IPS DF 4.7 (cell line): ENCODE results near the gene PCED1B.
"Not testable (repeated sequence)": the region's sequence is repeated elsewhere in the genome, so short reads cannot be mapped to it uniquely, and the experiment has no call there.

Experiments
- DNase-seq: peaks from one replicate; pipeline ENCODE4 v3.0.0-alpha.2; 2013; ENCODE audit warnings: low spot score; ENCODE audit errors: extremely low read depth

Gene PCED1B, protein sequence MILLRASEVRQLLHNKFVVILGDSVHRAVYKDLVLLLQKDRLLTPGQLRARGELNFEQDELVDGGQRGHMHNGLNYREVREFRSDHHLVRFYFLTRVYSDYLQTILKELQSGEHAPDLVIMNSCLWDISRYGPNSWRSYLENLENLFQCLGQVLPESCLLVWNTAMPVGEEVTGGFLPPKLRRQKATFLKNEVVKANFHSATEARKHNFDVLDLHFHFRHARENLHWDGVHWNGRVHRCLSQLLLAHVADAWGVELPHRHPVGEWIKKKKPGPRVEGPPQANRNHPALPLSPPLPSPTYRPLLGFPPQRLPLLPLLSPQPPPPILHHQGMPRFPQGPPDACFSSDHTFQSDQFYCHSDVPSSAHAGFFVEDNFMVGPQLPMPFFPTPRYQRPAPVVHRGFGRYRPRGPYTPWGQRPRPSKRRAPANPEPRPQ

DNA sequence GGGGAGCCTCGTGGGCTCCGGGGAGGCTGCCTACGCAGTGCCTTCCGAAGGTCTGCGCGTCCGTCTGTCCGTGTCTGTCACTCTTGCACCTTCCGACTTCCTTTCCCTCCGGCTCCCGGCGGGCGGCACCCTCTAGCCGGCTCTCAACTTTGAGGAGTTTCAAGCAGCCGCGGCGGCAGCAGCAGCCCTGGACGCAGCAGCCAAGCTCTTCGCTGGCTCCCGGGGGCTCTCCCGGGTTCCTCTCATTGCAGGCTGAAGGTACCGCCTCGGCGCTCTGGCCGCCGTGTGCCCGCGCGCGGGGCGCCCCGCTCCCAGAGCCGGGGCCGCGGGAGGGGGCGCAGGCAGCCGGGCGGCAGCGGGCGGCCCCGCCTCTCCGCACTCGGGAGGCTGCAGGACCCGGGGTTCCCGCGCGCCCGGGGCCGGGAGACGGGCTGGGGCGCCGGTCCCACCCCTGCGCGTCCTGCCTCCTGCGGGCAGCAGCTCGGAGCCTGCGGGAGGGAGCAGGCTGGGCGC is at the start of gene PCED1B, which contains the start of gene AMIGO2:
Gene PCED1B (plus strand): TSS at position 154 of the 513 bp plus-strand sequence. CDS start 155,443 bp downstream, outside the sequence.
Gene AMIGO2 (minus strand): TSS at position 492 of the 513 bp plus-strand sequence. CDS start 957 bp downstream, outside the sequence.
- no peak for DNase-seq

DNA sequence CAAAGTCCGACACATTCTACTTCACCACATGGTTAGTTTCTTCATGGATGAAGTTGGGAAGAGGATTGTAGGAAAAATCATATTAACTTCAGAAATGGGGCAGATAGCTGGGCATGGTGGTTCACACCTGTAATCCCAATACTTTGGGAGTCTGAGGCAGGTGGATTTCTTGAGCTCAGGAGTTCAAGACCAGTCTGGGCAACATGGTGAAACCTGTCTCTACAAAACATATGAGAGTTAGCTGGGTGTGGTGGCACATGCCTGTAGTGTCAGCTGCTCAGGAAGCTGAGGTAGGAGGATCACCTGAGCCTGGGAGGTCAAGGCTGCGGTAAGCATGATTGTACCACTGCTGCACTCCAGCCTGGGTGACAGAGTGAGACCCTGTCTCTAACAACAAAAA is 49.5 kb upstream of the PCED1B start:
- DNase-seq, result no peak

DNA sequence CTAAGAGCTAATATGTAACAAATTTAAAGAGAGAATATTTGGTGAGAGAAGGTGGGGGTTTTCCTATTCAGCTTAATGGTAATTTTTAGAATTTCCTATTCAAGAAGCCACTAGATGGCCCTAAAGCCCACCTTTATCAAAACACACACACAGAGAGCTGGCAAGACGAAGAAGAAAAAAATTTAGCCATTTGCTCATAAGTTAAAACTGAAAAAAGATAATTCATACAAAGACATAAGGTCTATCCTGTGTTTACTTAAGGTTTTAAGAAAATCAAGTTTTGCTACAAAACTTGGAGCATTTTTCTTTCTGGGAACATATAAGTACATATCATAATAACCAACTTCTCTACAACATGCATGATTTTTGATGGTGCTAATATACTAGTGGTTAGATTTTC is 46.8 kb upstream of the PCED1B start:
- no peak for DNase-seq

DNA sequence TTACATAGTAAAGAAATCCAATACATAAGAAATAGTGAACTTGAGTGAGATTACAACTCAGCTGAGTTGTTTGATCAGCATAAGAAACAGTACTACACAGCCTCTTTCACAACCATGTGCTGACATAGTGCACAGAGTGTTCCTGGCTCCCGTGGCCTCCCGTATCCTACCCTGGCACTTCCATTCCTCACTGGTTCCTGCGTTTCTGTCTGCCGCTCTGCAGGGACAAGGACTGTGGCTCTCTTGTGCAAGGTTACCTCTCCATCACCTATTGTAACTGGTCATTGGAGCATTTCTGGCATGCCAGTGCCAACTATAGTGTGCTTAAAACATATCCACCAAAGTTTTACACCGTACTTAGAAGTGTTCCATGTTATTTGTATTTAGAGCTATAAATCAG is 46.3 kb upstream of the PCED1B start:
- no peak for DNase-seq

DNA sequence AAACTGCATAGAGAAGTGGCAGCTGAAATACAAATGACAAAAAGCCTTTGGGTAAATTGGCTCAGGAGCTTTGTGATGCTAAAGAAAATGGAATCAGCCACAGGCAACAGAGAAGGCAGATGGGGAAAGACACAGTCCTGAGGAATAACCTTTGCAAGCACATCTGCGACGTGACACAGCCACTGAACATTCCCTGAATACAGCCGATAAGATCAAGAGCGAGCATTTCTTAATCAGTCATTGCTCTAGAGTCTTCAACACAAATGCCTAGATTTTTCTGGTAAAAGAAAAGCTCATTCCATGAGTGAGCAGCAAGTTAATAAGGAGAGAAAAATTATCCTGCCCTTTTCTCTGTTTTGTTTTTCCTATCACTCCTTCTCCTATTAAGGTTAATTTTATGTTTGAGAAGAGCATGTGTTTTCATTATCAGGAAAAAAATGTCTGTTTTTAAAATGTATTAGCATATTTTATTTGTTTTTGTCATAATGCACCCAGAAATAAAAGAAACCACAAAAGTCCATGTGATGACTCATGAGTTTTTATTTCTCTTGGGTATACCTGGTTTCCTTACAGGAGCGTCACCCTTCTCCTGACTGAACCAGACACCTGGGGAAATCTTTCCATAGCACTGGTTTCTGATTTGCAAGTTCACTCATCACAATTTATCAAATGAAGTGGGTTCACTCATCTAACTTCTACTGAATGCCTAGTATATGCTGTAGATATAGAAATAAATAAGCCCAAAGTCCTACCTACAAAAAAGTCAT is 45.4 kb upstream of the PCED1B start:
- DNase-seq, result no peak

DNA sequence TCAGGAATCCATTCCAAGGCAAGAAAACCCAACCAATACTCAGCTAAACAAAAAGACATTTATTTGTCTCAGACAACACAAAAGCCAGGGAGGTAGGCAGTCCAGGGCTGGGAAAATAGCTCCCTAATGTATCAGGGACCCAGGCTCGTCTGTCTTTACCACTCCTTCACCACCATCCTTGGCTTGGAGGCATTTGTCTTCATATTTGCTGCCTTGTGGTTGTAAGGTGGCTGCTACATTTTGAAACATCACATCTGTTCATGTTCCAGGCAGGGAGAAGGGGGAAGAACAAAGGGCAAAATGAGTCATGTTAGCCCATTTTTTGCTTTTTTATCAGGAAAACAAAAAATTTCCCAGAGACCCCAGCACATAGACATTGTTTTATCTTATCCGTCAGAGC is 44.8 kb upstream of the PCED1B start:
- DNase-seq, result no peak

DNA sequence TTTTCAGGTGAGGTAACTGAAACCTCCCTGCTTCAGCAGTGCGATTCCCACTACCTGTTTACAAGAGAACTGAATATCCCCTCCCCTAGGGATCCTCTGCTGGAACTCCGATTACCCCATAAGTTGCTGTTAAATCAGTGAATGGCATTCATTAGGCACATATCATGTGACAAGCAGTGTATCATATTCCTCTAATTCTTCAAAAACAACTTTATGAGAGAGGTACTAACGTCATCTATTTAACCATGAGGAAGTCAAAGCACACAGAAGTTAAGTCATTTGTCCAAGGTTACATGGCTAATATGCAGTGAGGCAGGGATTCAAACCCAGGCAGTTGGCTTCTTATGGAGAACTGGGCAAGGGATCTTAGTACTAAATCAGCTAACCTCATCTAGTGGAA is 43.9 kb upstream of the PCED1B start:
- no peak for DNase-seq

DNA sequence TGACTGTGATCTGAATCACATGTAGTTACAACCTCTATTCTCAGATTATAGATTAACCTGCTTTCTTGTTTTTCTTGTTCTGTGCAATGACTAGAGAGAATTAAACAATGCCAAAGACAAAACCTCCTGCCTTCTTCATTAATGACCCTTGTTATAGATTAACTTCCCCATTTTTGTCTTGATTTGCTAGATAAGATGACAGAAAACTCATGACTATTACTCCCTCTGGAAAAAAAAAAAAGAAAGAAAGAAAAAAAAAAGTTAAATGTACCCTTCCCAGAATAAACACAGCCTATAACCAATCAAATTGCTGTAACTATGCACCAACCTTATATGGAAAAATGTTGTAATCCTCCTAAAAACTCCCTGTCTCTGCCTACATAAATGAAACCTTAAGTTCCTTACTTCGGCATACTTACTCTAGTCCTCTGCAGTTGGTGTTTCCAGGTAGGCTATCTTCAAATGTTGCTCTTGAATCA is 41.1 kb upstream of the PCED1B start:
- no peak for DNase-seq

DNA sequence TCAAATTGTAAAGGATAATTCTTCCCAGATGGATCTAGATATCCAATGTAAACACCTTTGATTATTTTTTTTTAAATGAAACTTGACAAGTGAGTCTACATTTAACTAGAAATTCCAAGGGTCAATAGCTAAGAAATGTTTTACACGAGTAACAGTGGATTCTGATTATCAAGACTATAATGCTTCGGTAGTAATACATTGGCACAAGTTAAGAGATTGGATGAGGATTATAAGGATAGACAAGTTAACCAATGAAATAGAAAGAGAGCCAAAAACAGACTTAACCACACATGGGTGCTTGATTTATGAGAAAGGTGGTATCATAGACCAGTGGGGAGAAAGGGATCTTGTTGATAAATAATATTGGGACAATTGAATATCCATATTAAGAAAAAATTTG is 40.3 kb upstream of the PCED1B start:
- DNase-seq, result no peak

DNA sequence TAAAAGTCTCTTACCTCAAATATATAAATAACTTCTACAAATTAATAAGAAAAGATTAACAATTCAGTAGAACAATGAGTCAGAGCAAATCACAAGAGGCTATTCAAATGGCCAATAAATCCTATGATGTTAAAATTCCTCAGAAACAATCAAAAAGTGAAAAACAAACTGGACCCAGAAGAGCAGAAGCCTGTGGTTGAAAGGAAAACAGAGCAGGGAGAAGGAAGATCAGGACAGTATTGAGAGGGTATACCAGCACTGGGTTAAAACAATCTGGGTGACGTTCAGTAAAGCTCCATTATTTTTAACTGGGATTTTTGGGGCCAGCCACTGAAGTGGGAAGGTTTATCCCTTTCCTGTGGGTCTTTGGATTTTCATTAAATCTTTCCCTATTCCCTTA is 39.7 kb upstream of the PCED1B start:
- no peak for DNase-seq

DNA sequence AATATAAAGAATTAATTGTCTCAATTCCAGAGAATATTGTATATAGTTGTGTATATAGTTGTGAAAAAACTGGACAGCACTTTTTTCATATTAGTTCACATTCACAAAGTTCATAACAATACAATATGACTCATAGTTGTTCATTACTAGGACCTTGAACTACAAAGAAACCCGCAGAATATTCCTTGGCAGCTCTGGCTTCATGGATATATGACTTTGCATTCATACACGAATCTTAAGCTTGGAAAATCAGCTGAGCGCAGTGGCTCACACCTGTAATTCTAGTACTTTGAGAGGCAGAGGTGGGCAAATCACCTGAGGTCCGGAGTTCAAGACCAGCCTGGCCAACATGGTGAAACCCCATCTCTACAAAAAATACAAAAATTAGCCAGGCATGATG is 38.1 kb upstream of the PCED1B start:
- DNase-seq, result no peak

DNA sequence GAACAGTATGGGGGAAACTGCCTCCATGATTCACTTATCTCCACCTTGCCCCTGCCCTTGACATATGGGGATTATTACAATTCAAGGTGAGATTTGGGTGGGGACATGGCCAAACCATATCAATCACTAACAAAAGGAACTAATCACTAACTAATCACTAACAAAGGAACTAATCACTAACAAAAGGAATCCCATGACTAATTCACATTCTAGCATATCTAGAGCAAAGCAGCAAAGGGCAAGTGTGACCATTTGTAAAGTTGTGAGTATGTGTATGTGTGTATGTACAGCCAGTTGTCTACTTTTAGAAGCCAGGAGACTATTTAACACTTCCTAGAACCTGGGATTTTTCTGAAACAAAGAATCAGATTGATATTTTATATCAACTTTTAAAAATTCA is 30.9 kb upstream of the PCED1B start:
- no peak for DNase-seq

DNA sequence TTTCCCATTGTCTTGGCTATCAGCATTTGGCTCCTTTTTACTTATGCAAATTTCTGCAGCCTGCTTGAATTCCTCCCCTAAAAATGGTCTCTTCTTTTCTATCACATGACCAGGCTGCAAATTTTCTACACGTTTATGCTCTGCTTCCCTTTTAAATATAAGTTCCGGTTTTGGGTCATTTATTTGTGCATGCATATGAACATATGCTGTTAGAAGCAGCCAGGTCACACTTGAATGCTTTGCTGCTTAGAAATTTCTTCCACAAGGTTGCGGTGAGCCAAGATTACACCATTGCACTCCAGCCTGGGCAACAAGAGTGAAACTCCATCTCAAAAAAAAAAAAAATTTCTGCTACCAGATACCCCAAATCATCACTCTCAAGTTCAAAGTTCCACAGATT is 28.1 kb upstream of the PCED1B start:
- DNase-seq, result not testable (repeated sequence)

DNA sequence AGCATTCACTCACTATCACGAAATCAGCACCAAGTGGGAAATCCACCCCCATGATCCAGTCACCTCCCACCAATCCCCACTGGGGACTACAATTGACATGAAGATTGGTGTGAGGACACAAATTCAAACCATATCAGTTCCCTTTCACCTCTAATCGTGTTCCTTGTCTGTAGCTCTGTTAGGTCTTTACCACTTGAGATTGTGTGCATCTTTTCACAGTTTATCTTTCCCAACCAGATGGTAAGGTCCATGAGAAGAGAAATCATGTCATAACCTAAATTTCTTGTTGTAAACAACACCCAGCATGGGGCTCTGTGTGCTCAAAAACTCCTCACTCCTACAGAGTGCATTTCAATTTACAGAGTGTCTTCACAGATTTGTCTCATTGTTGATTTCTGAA is 27.1 kb upstream of the PCED1B start:
- DNase-seq, result no peak

DNA sequence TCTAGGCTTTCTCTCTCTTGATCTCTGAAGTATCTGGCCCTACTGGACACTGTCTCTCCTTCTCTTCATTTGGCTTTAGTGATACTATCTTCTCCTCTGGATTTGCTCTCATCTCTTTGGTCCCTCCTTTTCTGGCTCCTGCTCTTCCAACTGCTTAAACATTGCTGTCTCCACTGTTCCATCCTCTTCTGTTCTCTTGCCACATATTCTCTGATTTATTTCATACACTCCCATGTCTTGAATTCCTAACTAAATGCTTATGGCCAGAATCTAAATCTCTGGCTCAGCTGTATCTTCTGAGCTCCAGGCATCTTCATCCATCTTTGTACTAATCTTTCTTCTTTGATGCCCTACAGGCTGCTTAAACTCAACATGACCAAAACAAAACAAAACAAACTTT is 25.5 kb upstream of the PCED1B start:
- no peak for DNase-seq

DNA sequence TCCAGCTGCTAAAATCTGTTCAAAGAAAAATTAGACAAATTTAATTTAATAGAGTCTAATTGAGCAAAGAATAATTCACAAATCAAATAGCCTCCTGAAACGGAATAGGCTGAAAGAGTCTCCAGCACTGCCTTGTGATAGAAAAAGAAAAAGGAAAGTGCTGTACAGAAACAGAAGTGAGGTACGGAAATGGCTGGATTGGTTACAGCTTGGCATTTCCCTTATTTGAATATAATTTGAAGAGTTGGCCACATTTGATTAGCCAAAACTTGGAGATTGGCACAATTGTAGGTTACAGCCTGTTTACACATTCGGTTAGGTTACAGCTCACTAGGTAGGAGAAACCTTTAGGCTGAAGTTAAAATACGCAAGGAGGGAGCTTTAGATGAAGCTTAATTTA is 24.8 kb upstream of the PCED1B start:
- no peak for DNase-seq

DNA sequence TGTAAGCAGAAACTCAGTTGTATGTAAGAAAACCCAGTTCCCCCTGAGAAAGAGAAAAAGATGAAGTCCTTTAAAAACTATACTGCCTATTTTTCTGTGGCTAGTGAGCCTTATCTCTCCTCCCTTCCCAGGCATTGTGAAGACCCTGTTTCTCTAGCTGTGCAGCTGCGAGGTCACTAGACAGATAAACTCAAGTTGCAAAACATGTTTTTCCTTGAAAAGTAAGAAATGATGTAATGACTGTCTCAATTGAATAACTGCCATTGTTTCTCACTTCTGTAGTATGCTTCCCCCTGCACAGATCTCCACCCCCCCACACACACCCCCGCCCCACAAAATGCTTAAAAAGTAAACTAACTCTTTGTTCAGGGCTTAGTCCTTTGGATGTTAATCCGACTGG is 23.6 kb upstream of the PCED1B start:
- not testable (repeated sequence) for DNase-seq

DNA sequence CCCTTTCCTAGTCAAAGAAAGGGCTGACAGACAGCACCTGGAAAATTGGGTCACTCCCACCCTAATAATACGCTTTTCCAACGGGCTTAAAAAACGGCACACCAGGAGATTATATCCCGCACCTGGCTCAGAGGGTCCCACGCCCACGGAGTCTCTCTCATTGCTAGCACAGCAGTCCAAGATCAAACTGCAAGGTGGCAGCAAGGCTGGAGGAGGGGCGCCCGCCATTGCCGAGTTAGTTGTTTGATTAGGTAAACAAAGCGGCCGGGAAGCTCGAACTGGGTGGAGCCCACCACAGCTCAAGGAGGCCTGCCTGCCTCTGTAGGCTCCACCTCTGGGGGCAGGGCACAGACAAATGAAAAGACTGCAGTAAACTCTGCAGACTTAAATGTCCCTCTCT is 22.5 kb upstream of the PCED1B start:
- not testable (repeated sequence) for DNase-seq

DNA sequence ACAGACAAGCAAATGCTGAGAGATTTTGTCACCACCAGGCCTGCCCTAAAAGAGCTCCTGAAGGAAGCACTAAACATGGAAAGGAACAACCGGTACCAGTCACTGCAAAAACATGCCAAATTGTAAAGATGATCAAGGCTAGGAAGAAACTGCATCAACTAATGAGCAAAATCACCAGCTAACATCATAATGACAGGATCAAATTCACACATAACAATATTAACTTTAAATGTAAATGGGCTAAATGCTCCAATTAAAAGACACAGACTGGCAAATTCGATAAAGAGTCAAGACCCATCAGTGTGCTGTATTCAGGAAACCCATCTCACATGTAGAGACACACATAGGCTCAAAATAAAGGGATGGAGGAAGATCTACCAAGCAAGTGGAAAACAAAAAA is 20.8 kb upstream of the PCED1B start:
- DNase-seq, result not testable (repeated sequence)

DNA sequence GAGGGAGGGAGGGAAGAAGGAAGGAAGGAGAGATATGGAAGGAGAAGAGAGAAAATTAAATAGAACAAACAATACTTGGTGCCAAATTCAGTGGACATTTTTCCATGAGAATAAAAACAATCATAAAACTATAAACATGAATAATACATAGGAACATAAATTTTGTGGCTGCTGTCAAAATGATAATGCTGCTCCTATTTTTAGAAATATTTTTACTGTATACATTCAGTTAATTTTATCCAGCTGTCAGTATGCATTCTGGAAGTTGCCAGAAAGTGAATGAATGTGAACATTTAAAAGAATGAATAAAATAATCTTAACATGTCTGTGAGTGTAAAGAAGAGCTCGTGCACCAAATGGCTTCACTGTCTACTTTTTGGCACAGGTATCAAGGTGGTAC is 13.9 kb upstream of the PCED1B start:
- no peak for DNase-seq

DNA sequence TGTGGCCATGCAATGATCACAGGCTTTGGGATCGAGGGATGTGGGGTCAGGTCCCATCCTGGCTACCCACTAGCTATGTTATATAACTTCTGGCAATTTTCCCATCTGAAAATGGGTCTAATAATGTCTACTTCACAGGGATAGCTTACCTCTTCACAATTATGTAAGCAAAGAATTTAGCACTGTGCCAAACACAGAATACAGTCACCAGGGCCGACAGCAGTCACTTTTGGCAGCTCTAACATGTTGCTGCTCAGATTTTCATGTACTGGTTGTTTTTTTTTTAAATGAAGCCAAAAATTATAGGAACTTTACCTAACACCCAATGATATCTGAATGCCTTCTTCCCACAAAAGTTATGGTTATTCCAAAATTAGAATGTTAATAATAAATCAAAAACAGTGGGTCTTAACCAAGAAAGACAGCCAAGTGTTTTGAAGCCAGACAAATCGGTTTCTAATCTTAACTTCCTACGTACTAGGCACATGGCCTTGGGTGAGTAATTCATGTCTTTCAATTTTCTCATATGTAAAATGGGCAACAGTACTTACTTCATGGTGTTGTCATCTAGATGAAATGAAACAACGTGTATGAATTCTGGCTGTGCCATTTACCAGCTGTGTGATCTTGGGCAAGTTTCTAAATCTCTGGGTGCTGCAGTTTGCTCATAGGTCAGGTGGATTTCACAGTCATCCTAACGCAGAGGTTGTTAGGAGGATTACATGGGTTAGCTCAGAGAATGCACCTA is 13.0 kb upstream of the PCED1B start:
- no peak for DNase-seq

DNA sequence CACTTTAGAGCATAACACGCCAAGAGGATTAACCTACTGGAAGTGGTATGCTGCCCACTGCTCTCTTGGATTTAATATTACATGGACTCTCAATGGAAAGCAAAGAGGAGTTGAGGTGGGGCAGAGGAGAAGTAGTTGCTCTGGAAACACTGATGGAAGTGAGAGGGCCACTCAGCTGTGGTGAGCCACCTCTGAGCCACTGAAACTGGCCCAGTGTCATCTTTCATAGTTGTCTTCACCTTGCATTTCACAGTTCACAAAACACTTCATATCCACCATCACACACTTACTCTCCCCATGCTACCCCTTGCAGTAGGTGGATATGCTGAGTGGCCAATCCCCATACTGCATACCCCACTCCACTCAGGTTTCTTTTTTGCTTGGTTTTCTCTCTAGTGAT is 12.2 kb upstream of the PCED1B start:
- DNase-seq, result no peak
